ENCODE results near the gene BCAP29. TPM values are rescaled to one million over a fixed set of nuclear protein-coding genes. Genes with fewer than 3 reads are reported as not detected.

BCAP29 gene
- total and polyA plus RNA-seq, 2 of the 4 experiments (the other 2 are of a cell fraction), result 33.0 to 35.1 TPM

GRCh38 chr7:107610323-107610722 is 30.3 kb downstream of the BCAP29 start:
- Histone ChIP-seq H3K36me3 (ENCODE audit: control insufficient read depth, insufficient read depth, low read length) (peaks cover 7% of the 10 kb centered on the region), H2BK15ac (ENCODE audit: low read depth, low read length) (no peak overlapping the region), H4K20me1 (ENCODE audit: insufficient read depth, low read length) (no peaks in the 10 kb centered on the region), H2BK5ac (ENCODE audit: low read depth, low read length, poor library complexity, severe bottlenecking) (no peak overlapping the region), H3K79me1 (ENCODE audit: low read depth in 1 of 2, low read length in 2 of 2) (peaks cover 0 to 21% of the 10 kb centered on the region in 2 experiments; a peak in 2 of 4 replicates), H3K9me3 (ENCODE audit: control insufficient read depth, insufficient read depth, low read length) (no peaks in the 10 kb centered on the region), H3K4me1 (ENCODE audit: control insufficient read depth, insufficient read depth, low read length) (peaks cover 8% of the 10 kb centered on the region), H2AFZ (replicated peaks; ENCODE audit: low read length, poor library complexity) (no peak overlapping the region), H4K91ac (ENCODE audit: insufficient read depth, low read depth, low read length) (no peak overlapping the region), H3K4me2 (ENCODE audit: low read depth, low read length) (no peak overlapping the region), H3K27me3 (ENCODE audit: control insufficient read depth, insufficient read depth, low read length) (no peaks in the 10 kb centered on the region), H2AK5ac (ENCODE audit: low read depth, low read length) (no peak overlapping the region), H3K18ac (ENCODE audit: low read depth, low read length) (no peak overlapping the region), H3K56ac (ENCODE audit: extremely low read depth, insufficient read depth, low read length) (no peak overlapping the region), H2BK120ac (ENCODE audit: low read depth, low read length) (no peak overlapping the region), H3K14ac (replicated peaks; ENCODE audit: low read depth, low read length) (no peak overlapping the region), H3K4ac (ENCODE audit: low read depth, low read length) (no peak overlapping the region), H2BK20ac (ENCODE audit: low read depth, low read length) (no peak overlapping the region), H2AK9ac (replicated peaks; ENCODE audit: low read depth, low read length, poor library complexity) (no peak overlapping the region), H3K4me3 (ENCODE audit: insufficient read depth, low read depth, low read length) (no peak overlapping the region), H3K27ac (ENCODE audit: insufficient read depth, low read length) (no peak overlapping the region), H3K9me1 (ENCODE audit: insufficient read depth, low read length) (peaks cover 9% of the 10 kb centered on the region), H4K5ac (ENCODE audit: low read depth, low read length) (no peak overlapping the region), H3K9ac (ENCODE audit: low read depth, low read length) (no peak overlapping the region), H3K23ac (ENCODE audit: low read depth, low read length) (no peak overlapping the region), H4K8ac (ENCODE audit: low read depth in 2 of 2, low read length in 2 of 2) (no peak overlapping the region)
- no peak for TF ChIP-seq POLR2A (IDR thresholded peaks at IDR 0.05; ENCODE audit: low read depth, low read length)
- DNase-seq (no peak), ATAC-seq (ENCODE audit: low read depth) (no peak)
- no TSS peak for BruUV-seq (replicated peaks)
- WGBS, 2 experiments (ENCODE audit: extremely low coverage in 2 of 2, insufficient read length in 1 of 2), result no CpG with 5 or more reads among the region's 1 CpG
- dilution Hi-C loops (cut with HindIII; ENCODE audit: low sequenced_read_pairs, unreplicated experiment), result no loop called here
- intact Hi-C loops (cut with micrococcal nuclease), result no loop called here
- POLR2A ChIA-PET (ENCODE audit: unreplicated experiment), result no interaction called here
- in situ Hi-C loops (cut with MboI; ENCODE audit: low sequenced_read_pairs), result no loop called here
- CTCF ChIA-PET, result no interaction called here
